GM19395 (cell line): ENCODE measurements around the gene AMPH.

Experiments used
- ATAC-seq: cut with Tn5 transposase; IDR thresholded peaks from one replicate; pipeline ENCODE4 v1.9.1; 2021; ENCODE audit warnings: mild to moderate bottlenecking, moderate library complexity; ENCODE audit not compliant: unreplicated experiment

The AMPH gene

GRCh38 chr7:38545977-38546376 lies 85.2 kb downstream of the AMPH start:
- no peak for ATAC-seq

GRCh38 chr7:38542156-38542555 lies 89.0 kb downstream of the AMPH start:
- ATAC-seq: no peak

GRCh38 chr7:38541440-38541839 lies 89.7 kb downstream of the AMPH start:
- no peak for ATAC-seq

- no peak for ATAC-seq
Measured at GRCh38 chr7:38539477-38540081, 91.6 kb downstream of the AMPH start.

GRCh38 chr7:38535073-38535472 lies 96.1 kb downstream of the AMPH start:
- no peak for ATAC-seq

GRCh38 chr7:38525857-38526256 lies 105.3 kb downstream of the AMPH start:
- no peak for ATAC-seq

GRCh38 chr7:38524786-38525185 lies 106.4 kb downstream of the AMPH start:
- no peak for ATAC-seq

- ATAC-seq: no peak
Measured at GRCh38 chr7:38520741-38521140, 110.4 kb downstream of the AMPH start.

- ATAC-seq: no peak
Measured at GRCh38 chr7:38518541-38518940, 112.6 kb downstream of the AMPH start.

- ATAC-seq: no peak
Measured at GRCh38 chr7:38512704-38513103, 118.5 kb downstream of the AMPH start.

- no peak for ATAC-seq
Measured at GRCh38 chr7:38512291-38512690, 118.9 kb downstream of the AMPH start.

GRCh38 chr7:38507384-38507783 lies 123.8 kb downstream of the AMPH start:
- ATAC-seq: no peak

GRCh38 chr7:38506756-38507155 lies 124.4 kb downstream of the AMPH start:
- ATAC-seq: no peak

- no peak for ATAC-seq
Measured at GRCh38 chr7:38506004-38506403, 125.2 kb downstream of the AMPH start.

GRCh38 chr7:38504684-38505083 lies 126.5 kb downstream of the AMPH start:
- no peak for ATAC-seq

GRCh38 chr7:38502848-38503247 lies 128.3 kb downstream of the AMPH start:
- ATAC-seq: no peak

GRCh38 chr7:38502289-38502688 lies 128.9 kb downstream of the AMPH start:
- ATAC-seq: no peak

- ATAC-seq: no peak
Measured at GRCh38 chr7:38492010-38492409, 139.2 kb downstream of the AMPH start.

GRCh38 chr7:38482521-38482920 lies 148.7 kb downstream of the AMPH start:
- ATAC-seq: no peak

- ATAC-seq: no peak
Measured at GRCh38 chr7:38481401-38481800, 149.8 kb downstream of the AMPH start.

- ATAC-seq: no peak
Measured at GRCh38 chr7:38478404-38478803, 152.8 kb downstream of the AMPH start.

GRCh38 chr7:38477333-38477732 lies 153.8 kb downstream of the AMPH start:
- ATAC-seq: no peak

- ATAC-seq: no peak
Measured at GRCh38 chr7:38476764-38477163, 154.4 kb downstream of the AMPH start.
